Gastrocnemius medialis (tissue), 4 donors: Measurements from ENCODE around the gene SLC25A11. TPM values are rescaled to one million over a fixed set of nuclear protein-coding genes. Genes with fewer than 3 reads are reported as not detected.

ENCODE experiments used
- ATAC-seq, 2 donors: fragments of 150-250 bp; one replicate each; pipeline ENCODE4 v1.9.1; 2016
- DNase-seq, 2 donors: peaks; one replicate each; pipeline ENCODE4 v3.0.0-alpha.2; 2019
- H3K27ac ChIP-seq, 4 donors: fragments of 200-600 bp; sonication (generic); 1 replicate in 1 of 4; 2 replicates in 3 of 4; pipeline ENCODE4 v1.5.1; 2016 to 2018; ENCODE audit warnings: mild to moderate bottlenecking in 2 of 4, moderate library complexity in 1 of 4
- H3K27me3 ChIP-seq, 3 donors: fragments of 200-600 bp; sonication (generic) in 2 of 3; 1 replicate in 1 of 3; 2 replicates in 2 of 3; pipeline versions ENCODE4 v1.5.1 to v1.6.0; 2016 to 2019; ENCODE audit warnings: mild to moderate bottlenecking in 1 of 3, moderate library complexity in 1 of 3
- H3K36me3 ChIP-seq, 2 donors: fragments of 200-600 bp; sonication (generic) in 1 of 2; one replicate each; pipeline ENCODE4 v1.5.1; 2017 to 2018
- H3K4me1 ChIP-seq, 2 donors: fragments of 200-600 bp; sonication (generic) in 1 of 2; one replicate each; pipeline ENCODE4 v1.5.1; 2016 to 2017; ENCODE audit warnings: mild to moderate bottlenecking in 2 of 2
- H3K4me3 ChIP-seq, 4 donors: fragments of 200-600 bp; sonication (generic) in 3 of 4; 1 replicate in 1 of 4; 2 replicates in 3 of 4; pipeline ENCODE4 v1.5.1; 2016 to 2019; ENCODE audit warnings: mild to moderate bottlenecking in 2 of 4
- H3K9me3 ChIP-seq, 3 donors: fragments of 200-600 bp; sonication (generic) in 2 of 3; 1 replicate in 1 of 3; 2 replicates in 2 of 3; pipeline ENCODE4 v1.5.1; 2016 to 2019
- POLR2A ChIP-seq, 2 donors: fragments of 450-650 bp; IDR thresholded peaks; one replicate each; pipeline ENCODE4 v1.6.1; 2017; ENCODE audit warnings: antibody characterized with exemption in 2 of 2, mild to moderate bottlenecking in 2 of 2, moderate library complexity in 2 of 2
- in situ Hi-C, 4 donors: fragments of 200-750 bp; cut with MboI; loops; one replicate each; pipeline versions ENCODE4 v1.15.0 to v1.8.0; 2017; ENCODE audit warnings: low sequenced_read_pairs in 4 of 4
- intact Hi-C: fragments of 100-400 bp; cut with DNase I; formaldehyde crosslinking; loops from one replicate; pipeline ENCODE4 v1.15.1; 2023; ENCODE audit warnings: low total_unique reads
- total RNA-seq, 4 donors: library from RNA; depleted of rRNA; stranded (reverse); fragments of >200 nt; gene quantifications; one replicate each; pipeline versions ENCODE4 v1.1.0 to v1.2.3, GENCODE V29; 2016
- TF ChIP-seq, protein P1 (sequence below), 5 experiments: fragments of 450-650 bp in 3 of 5; fragments of 200-600 bp in 2 of 5; sonication (generic) in 2 of 5; IDR thresholded peaks in 4 of 5; conservative IDR thresholded peaks in 1 of 5; 1 replicate in 4 of 5; 2 replicates in 1 of 5; pipeline ENCODE4 v1.5.1; 2016 to 2019; ENCODE audit warnings: antibody characterized with exemption in 5 of 5, mild to moderate bottlenecking in 3 of 5, moderate library complexity in 3 of 5

SLC25A11 gene
- total RNA-seq, 4 donors from 2014 or later, result 52.6 to 106 (median 81.7) TPM

DNA sequence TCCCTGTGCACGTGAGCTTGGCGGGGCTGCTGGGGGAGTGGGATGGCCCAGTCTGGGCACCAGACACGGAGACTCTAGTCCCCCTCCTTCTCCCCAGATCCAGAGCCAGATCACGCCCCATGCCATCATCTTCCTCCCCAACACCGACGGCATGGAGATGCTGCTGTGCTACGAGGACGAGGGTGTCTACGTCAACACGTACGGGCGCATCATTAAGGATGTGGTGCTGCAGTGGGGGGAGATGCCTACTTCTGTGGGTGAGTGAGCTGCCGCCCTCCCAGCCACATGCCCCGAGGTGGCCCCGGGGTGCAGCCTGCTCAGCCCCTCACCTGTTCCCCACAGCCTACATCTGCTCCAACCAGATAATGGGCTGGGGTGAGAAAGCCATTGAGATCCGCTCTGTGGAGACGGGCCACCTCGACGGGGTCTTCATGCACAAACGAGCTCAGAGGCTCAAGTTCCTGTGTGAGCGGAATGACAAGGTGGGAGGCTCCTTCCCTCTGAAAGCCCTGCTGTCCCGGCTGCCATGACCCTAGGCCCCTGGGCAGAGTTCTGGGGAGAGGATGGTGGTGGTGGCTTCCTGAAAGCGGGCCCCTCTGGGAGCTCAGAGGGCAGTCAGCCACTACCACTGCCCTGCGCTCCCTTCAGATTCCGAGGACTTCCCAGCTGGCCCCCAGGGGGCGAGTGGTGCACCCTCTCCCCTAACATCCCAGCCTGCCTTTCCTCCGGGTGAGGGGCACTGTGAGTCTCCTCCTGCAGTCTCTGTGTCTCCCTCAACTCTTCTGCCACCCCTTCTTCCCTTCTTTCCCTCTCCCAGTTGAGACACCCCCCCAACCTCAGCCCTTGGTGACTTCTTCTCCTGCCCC, 43.3 kb downstream of the SLC25A11 start:
- H3K4me3 ChIP-seq, result no peak overlapping the region
- intact Hi-C loops (no loop called here), in situ Hi-C loops (loop anchor here in 2 of 4 donors (25.0 kb wide), 1 partner anchor 109 kb away; the partner anchor contains the start of genes GLTPD2 (in 2 of the 2), PSMB6 (in 2 of the 2) and VMO1 (in 2 of the 2))
- peaks cover 0 to 54% of the 10 kb centered on the region in 2 donors for H3K36me3 ChIP-seq
- TF ChIP-seq, protein P1, sequence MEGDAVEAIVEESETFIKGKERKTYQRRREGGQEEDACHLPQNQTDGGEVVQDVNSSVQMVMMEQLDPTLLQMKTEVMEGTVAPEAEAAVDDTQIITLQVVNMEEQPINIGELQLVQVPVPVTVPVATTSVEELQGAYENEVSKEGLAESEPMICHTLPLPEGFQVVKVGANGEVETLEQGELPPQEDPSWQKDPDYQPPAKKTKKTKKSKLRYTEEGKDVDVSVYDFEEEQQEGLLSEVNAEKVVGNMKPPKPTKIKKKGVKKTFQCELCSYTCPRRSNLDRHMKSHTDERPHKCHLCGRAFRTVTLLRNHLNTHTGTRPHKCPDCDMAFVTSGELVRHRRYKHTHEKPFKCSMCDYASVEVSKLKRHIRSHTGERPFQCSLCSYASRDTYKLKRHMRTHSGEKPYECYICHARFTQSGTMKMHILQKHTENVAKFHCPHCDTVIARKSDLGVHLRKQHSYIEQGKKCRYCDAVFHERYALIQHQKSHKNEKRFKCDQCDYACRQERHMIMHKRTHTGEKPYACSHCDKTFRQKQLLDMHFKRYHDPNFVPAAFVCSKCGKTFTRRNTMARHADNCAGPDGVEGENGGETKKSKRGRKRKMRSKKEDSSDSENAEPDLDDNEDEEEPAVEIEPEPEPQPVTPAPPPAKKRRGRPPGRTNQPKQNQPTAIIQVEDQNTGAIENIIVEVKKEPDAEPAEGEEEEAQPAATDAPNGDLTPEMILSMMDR (IDR thresholded peaks at IDR 0.05 in 4 of 5, conservative IDR thresholded peaks at IDR 0.05 in 1 of 5), result no peak
- no peak for TF ChIP-seq POLR2A (IDR thresholded peaks at IDR 0.05)
- no peak for DNase-seq
- no peak for ATAC-seq
- H3K4me1 ChIP-seq, result peaks cover 0 to 10% of the 10 kb centered on the region in 2 donors
- H3K27me3 ChIP-seq, result peaks cover 0 to 18% (median 4%) of the 10 kb centered on the region in 3 donors
- H3K27ac ChIP-seq, result no peak overlapping the region
- no peaks in the 10 kb centered on the region for H3K9me3 ChIP-seq

DNA sequence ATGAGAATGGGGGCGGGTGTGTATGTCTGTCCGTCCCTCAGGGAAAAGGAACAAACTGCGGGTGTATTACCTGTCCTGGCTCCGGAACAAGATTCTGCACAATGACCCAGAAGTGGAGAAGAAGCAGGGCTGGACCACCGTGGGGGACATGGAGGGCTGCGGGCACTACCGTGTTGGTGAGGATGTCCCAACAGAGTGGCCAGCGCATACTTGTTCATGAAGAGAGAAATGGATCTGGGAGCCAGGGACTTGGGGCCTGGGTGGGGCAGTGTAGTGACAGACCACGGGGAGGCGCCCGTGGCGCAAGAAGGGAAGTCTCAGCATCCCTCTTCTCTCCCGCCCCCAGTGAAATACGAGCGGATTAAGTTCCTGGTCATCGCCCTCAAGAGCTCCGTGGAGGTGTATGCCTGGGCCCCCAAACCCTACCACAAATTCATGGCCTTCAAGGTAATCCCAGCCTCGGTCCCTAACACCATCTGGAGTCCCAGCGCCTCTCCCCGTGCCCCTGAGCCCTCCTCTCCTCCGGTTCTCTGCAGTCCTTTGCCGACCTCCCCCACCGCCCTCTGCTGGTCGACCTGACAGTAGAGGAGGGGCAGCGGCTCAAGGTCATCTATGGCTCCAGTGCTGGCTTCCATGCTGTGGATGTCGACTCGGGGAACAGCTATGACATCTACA, 44.1 kb downstream of the SLC25A11 start:
- no peak overlapping the region for H3K4me3 ChIP-seq
- DNase-seq (no peak), ATAC-seq (no peak)
- peaks cover 0 to 18% (median 4%) of the 10 kb centered on the region in 3 donors for H3K27me3 ChIP-seq
- peaks cover 0 to 10% of the 10 kb centered on the region in 2 donors for H3K4me1 ChIP-seq
- peaks cover 0 to 62% of the 10 kb centered on the region in 2 donors for H3K36me3 ChIP-seq
- in situ Hi-C loops (loop anchor here in 2 of 4 donors (25.0 kb wide), 1 partner anchor 108 kb away; the partner anchor contains the start of genes GLTPD2 (in 2 of the 2), PSMB6 (in 2 of the 2) and VMO1 (in 2 of the 2)), intact Hi-C loops (no loop called here)
- no peak overlapping the region for H3K27ac ChIP-seq
- no peaks in the 10 kb centered on the region for H3K9me3 ChIP-seq
- TF ChIP-seq, protein P1 (IDR thresholded peaks at IDR 0.05 in 4 of 5, conservative IDR thresholded peaks at IDR 0.05 in 1 of 5), result no peak
- no peak for TF ChIP-seq POLR2A (IDR thresholded peaks at IDR 0.05)

DNA sequence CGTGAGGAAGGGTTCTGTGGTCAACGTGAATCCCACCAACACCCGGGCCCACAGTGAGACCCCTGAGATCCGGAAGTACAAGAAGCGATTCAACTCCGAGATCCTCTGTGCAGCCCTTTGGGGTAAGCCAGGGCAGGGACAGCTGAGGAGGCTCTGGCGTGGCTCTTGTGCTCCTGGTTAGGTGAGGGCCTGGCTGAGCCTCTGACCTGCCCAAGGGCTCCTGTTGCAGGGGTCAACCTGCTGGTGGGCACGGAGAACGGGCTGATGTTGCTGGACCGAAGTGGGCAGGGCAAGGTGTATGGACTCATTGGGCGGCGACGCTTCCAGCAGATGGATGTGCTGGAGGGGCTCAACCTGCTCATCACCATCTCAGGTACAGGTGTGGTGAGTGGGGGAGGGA, 44.7 kb downstream of the SLC25A11 start:
- ATAC-seq (no peak), DNase-seq (no peak)
- TF ChIP-seq POLR2A (IDR thresholded peaks at IDR 0.05), result no peak
- TF ChIP-seq, protein P1 (IDR thresholded peaks at IDR 0.05 in 4 of 5, conservative IDR thresholded peaks at IDR 0.05 in 1 of 5), result no peak
- Histone ChIP-seq H3K9me3 (no peaks in the 10 kb centered on the region), H3K4me1 (peaks cover 0 to 10% of the 10 kb centered on the region in 2 donors), H3K36me3 (peaks cover 0 to 69% of the 10 kb centered on the region in 2 donors), H3K27ac (no peak overlapping the region), H3K27me3 (peaks cover 0 to 16% (median 4%) of the 10 kb centered on the region in 3 donors), H3K4me3 (no peak overlapping the region)
- in situ Hi-C loops, result loop anchor here in 2 of 4 donors (25.0 kb wide), 1 partner anchor 108 kb away; the partner anchor contains the start of genes GLTPD2 (in 2 of the 2), PSMB6 (in 2 of the 2) and VMO1 (in 2 of the 2)
- intact Hi-C loops, result no loop called here

DNA sequence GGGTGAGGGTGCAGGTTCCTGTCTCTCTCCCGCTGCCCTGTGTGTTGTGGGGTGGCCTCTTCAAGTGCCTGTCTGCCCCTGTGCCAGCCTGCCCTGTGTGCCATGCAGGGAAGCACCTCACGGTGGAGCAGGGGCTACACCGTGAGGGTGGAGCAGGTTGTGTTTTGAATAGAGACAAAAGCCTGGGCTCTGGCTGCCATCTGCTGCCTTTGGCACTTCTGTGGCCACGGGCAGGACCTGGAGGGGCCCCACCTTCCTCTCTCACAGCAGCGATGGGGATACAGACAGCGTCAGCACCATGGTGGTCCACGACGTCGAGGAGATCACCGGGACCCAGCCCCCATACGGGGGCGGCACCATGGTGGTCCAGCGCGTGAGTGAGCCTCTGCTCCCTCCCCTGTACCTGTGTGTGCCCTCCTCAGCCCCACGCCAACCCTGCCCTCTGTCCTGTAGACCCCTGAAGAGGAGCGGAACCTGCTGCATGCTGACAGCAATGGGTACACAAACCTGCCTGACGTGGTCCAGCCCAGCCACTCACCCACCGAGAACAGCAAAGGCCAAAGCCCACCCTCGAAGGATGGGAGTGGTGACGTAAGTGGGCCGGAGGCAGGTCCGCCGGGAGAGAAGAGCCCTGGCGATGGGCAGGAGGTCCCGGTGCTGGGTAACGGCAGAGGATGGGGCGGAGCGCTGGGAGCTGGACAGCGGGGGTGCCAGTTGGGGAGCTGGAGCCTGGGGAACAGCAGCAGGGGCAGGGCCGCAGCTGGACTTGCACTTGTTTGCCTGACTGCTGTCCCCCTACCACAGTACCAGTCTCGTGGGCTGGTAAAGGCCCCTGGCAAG, 45.9 kb downstream of the SLC25A11 start:
- in situ Hi-C loops, result loop anchor here in 2 of 4 donors (25.0 kb wide), 1 partner anchor 107 kb away; the partner anchor contains the start of genes GLTPD2 (in 2 of the 2), PSMB6 (in 2 of the 2) and VMO1 (in 2 of the 2)
- Histone ChIP-seq H3K4me1 (peaks cover 0 to 3% of the 10 kb centered on the region in 2 donors), H3K36me3 (peaks cover 0 to 78% of the 10 kb centered on the region in 2 donors), H3K4me3 (no peak overlapping the region), H3K27ac (no peak overlapping the region), H3K27me3 (peaks cover 0 to 5% (median 2%) of the 10 kb centered on the region in 3 donors), H3K9me3 (no peaks in the 10 kb centered on the region)
- ATAC-seq (no peak), DNase-seq (no peak)
- TF ChIP-seq, protein P1 (IDR thresholded peaks at IDR 0.05 in 4 of 5, conservative IDR thresholded peaks at IDR 0.05 in 1 of 5), result no peak
- TF ChIP-seq POLR2A (IDR thresholded peaks at IDR 0.05), result no peak
- intact Hi-C loops, result no loop called here
